GM04503 (cell line): ENCODE results near the gene DNAJB2.
"Not testable (repeated sequence)": the region's sequence is repeated elsewhere in the genome, so short reads cannot be mapped to it uniquely, and the experiment has no call there.

ENCODE experiments used
- DNase-seq: peaks from one replicate; pipeline ENCODE4 v3.0.0-alpha.2; 2012; ENCODE audit warnings: low read depth

DNAJB2 gene

DNA sequence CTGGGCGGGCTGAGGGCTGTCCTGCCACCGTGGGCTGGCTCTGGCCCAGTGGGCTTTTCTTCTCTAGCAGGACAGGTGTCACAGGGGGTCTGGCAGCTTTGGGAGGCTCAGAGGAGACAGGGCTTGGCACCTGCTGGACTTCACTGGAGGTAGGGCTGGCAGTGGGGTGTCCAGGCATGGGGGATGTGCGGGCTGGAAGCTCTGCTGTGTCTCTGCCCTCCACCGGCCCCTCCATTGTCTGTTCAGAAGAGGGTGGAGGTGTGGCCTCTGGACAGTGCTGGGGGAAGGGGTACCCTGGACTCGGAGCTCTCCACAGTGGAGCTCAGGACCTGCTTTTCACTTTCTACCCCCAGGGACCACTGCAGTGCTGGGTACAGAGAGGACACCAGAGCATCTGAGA, 20.9 kb downstream of the DNAJB2 start:
- no peak for DNase-seq

DNA sequence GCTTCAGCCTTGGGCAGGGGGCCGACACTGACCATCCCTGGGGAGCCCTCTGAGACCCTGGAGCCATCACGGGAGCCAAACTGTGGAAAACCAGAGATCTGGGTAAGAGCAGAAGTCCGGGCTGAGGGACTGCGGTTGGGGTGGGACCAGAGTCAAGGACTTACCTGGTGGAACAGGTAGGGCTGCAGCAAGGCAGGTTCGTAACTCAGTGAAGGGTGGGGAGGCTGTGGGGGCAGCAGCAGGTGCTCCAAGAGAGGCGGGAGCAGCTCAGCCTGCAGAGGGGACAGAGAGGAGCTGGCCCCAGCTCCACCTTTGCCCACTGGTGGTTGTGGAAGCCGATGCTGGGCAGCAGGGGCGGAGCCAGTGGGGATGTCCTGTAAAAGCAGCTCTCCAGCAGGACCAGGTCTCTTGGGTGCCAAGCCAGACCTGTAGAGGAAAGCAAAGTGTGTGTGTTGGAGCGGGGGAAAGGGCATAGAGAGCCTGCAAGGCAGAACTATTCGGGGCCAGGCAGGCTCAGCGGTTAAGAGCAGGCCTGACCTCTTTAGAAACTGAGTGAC, 23.3 kb downstream of the DNAJB2 start:
- DNase-seq = no peak

DNA sequence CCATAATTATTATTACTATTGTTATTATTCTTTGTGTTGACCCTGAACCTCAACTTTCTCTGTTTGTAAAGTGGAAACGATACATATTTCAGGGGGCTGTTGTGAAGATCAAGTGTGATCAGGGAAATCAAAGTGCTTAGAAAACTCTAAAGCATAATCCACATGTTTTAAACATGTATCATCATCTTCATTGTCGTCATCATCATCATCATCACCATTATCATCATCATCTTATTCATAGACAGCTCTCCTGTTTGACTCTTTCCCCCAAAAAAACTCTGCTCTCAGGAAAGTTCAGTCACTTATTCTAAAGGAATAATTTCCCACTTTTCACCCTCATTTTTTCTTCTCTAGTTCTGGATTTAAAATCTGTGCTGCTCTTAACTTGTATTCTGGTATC, 25.1 kb downstream of the DNAJB2 start:
- no peak for DNase-seq

DNA sequence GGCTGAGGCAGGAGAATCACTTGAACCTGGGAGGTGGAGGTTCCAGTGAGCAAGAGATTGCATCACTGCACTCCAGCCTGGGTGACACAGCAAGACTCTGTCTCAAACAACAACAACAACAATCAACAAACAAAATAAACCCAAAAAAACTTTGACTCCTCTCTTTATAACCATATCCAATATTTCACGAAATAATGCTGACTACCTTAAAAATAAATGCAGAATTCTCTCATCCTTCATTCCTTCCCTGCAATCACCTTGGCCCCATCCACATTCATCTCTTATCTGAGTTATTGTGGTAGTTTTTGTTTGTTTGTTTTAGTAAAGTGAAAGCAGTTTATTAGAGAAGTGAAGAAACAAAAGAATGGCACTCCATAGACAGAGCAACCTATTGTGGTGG, 26.9 kb downstream of the DNAJB2 start:
- DNase-seq = no peak

DNA sequence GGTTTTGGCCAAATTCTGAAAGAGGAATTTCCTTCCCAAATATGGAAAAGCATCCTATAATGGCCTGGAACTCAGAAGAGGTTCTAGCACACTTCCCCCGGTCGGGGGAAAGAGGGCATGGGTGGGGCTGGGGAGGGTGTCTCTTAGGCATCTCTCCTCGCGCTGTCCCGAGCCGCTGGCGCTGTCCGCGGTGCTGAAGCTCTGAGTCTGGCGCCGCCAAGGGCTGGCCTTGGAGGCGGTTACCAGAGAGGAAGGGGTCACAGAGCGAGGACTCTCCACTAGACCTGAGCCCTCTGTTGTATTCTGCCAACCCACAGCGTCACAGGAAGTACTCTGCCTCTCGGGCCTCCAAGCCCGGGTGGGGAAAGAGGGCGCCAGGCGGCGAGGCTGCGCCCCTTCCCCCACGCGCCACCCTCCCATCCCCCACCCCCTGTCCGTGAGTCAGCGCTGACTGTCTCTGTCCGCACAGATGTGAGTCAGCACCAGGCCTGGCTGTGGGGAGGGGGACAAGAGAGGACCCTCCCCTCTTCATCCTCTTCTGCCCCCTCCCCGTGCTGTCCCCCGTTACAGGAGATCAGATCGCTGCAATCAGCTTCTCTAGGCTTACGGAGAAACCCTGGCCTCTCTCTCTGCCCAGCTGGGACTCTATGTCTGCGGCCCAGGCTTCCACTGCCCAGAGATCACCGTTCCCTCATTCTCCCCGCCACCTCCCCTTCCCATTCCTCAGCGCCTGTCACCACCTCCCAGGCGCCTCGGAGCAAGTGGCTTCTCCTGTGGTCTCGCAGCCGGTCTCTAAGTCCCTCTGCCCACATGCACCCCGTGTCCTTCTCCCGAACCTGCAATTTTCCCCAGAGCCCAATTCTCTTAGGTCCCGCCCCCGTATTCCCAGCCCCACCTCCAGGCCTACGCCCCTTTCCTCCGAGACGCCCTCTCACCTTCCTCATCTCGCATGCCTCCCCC, 29.3 kb downstream of the DNAJB2 start:
- DNase-seq = no peak

DNA sequence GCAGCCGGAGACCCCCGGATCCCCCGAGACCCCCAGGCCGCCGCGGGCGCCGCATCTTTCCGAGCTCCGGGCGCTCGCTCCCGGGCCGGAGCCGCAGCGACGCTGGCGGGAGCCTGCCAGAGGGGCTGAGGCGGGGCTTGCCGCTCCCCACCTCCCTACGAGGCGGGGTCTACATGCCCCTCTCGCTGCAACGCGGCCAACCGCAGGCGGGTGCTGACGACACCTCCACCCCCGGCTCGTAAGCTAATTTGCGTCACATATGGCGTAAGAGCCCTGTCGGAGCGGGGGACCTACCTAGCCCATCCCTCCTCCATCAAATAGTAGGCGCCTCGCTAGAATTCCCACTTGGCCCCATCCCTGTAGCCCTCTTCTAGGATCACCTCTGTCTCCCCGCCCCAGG, 30.1 kb downstream of the DNAJB2 start, which contains the start of gene PTPRN:
TSS of gene PTPRN (minus strand) at position 124 of the 400 bp plus-strand sequence. CDS start at position 55, 69 bp downstream.
- no peak for DNase-seq

DNA sequence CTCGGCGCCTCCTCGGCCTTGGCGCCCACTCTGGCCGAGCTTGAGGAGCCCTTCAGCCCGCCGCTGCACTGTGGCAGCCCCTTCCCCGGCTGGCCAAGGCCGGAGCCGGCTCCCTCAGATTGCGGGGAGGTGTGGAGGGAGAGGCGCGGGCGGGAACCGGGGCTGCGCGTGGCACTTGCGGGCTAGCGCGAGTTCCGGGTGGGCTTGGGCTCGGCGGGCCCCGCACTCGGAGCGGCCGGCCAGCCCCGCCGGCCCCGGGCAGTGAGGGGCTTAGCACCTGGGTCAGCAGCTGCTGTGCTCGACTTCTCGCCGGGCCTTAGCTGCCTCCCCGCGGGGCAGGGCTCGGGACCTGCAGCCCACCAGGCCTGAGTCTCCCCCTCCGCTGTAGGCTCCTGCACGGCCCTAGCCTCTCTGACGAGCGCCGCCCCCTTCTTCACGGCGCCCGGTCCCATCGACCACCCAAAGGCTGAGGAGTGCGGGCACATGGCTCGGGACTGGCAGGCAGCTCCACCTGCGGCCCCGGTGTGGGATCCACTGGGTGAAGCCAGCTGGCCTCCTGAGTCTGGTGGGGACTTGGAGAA, 33.6 kb downstream of the DNAJB2 start:
- DNase-seq = not testable (repeated sequence)

DNA sequence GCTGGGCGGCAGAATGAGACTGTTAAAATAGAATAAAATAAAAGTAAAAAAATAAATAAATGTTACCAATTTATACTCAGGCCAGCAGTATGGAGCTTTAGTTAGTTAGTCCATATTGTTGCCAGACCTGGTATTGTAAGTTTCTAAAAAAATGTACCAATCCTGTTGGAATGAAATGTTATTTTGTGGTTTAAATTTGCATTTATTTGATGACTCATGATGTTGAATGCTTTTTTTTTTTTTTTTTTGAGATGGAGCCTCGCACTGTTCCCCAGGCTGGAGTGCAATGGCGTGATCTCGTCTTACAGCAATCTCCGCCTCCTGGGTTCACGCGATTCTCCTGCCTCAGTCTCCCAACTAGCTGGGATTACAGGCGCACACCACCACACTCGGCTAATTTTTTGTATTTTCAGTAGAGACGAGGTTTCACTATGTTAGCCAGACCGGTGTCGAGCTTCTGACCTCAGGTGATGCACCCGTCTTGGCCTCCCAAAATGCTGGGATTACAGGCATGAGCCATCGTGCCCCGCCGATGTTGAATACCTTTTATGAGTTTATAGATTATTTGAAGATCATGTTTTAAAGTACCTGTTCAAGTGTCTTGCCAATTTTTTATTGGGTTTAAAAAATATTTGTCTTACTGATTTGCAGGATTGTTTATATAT, 35.8 kb downstream of the DNAJB2 start:
- DNase-seq = no peak

DNA sequence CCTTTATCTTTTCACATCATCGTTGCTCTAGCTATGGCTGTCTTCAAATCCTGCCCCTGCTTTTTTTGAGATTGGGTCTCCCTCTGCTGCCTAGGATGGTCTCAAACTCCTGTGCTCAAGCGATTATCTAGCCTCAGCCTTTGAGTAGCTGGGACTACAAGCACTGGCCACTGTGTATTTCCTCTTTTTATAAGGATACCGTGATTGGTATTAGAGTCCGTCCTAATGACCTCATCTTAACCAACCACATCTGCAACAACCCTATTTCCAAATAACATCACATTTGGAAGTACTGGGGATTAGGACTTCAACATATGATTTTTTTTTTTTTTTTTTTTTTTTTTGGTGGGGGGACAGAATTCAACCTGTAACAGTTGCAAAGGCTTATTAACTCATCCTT, 44.3 kb downstream of the DNAJB2 start:
- no peak for DNase-seq

DNA sequence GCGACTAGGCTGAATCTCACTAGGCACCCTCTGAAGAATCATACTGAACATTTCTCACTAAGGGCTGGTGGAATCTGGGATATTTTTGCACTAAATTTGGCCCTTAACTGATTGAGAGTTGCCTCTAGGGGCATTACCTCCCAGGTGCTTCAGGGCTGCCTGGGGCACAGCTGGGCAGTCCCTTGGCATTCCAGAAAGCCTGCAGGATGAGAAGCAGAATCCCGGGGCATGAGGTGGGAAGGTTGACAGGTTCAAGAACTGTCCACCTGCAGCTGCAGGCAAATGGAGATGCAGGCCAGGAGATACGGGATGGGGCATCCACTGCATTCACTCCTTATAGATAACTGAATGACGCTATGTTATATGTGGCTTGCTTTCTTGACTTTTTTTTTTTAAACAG, 46.0 kb downstream of the DNAJB2 start:
- no peak for DNase-seq

DNA sequence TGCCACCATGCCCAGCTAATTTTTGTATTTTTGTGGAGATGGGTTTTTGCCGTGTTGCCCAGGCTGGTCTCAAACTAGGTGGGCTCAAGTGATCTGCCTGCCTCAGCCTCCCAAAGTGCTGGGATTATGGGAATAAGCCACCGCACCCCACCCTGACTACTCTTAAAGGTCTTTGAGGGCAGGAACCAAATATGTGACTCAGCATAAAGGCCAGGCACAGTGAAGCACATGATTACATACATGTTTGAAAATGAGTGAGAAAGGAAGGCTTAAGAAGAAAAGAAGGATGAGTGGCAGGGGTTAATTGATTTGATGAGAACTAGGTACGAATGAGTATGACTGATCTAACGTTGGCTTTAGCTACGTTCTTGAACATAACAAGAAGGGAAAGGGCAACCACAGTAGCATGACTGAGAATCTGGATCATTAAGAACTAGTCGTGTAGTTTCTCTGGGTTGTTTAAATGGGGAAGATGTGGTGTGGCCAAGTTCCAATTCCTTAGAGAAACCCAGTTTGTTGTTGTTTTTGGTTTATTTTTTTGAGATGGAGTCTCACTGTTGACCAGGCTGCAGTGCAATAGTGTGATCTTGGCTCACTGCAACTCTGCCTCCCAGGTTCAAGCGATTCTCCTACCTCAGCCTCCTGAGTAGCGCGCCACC, 46.6 kb downstream of the DNAJB2 start:
- DNase-seq = no peak

DNA sequence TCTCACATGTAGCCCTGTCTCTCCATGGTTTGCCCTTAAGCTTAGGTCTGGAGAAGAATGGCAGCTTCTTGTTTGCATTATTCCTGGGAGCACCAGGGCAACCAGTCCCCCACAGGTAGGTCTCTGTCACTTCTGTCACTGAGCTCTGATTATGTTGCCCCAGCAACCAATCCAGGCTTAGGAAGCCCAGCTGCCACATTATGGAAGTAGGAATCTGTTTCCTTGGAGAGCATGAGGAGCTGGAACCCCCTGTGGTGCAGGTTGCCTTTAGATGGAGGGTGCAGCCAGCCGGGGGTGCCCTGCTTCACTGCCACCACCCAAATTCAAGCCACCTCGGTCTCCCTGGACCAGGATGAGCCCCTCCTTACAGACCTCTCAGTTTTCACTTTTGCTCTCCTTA, 48.6 kb downstream of the DNAJB2 start:
- no peak for DNase-seq

DNA sequence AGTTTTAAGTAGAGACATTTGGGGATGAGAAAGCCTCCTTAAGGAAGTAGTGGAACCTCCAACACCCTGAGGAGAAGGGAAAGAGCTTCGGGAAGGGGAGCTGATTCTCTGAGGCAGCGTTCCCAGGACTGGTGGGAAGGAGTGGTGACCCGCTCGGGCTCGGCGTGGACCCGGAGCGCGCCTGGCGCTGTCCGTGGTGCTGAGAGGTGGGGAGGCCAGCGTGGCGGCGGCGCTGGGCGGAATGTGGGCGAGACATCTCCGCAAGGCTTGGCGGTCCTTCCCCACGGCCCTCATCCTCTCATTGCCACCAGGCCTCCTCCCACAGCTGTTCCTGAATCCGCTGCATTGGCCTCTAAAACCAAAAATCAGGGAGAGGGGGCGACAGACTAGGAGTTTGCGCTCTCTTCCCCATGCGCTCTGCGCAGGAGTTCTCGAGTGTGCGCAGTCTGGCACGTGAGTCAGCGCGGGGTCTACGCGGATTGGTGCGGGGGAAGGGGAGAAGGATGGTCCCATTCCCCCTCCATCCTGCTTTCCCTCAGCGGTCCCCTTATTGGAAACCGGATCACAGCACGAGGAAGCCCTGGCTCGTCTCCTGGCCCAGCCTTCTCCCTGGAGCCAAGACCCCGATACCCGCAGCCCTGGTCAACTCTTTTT, 52.5 kb downstream of the DNAJB2 start:
- DNase-seq = no peak

DNA sequence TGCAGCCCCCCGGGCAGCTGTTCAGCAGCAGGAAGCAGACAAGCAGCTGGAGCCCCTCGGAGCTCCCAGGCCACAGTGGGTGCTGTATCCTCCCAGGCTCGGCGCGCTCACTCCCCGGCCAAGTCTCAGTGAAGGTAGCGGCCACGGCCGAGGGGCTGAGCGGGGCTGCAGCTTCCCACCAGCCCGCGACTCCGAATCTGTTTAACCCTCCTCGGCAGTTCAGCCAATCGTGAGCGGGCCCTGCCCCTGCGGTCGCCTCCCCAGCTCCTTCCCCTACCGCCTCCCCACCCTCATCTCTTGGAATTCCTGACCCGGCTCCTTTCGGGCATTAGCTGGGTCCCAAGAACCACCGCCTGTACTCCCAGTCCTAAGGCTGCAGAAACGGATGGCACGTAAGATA, 53.4 kb downstream of the DNAJB2 start, which contains the start of gene RESP18:
TSS of gene RESP18 (minus strand) at position 203 of the 400 bp plus-strand sequence.
- DNase-seq = no peak

DNA sequence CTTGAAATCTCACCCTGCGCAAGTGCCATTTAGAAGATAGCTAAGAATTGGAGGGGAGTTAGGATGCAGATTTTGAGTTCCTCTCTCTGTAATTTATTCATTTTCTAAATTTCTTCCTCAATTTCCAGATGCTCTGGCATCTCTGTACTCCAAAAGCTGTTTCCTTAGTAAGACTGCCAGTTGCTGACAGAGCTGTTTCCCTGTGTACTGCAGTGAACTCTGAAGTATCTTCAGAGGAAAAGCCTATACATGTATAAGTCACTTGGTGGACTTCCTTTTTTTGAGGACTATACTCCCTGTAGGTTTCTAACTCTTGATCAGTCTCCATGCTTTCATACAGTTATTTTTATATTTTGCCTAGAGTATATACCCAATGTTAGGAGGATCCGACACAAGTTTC, 54.9 kb downstream of the DNAJB2 start:
- no peak for DNase-seq

DNA sequence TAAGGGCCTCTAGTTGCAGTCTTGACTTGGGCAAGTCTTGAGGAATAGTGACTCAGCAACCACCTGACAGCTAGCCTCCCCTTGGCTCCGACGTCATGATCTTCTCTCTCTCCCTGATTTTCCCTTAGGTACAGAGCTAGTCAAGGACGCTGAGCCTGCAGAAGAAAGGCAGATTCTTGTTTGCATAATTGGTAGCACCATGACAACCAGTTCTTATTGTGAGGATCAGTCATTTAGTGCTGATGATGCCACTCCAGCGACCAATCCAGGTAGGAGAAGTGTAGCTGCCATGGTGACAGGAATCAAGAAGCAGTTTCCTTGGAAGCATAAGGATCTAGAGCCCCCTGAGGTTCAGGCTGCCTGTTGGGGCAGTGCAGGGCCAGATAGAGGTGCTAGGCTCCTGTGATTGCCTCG, 56.2 kb downstream of the DNAJB2 start:
- no peak for DNase-seq
